HepG2 (cell line): Measurements from ENCODE around the gene PGS1. TPM values are rescaled to one million over a fixed set of nuclear protein-coding genes. Genes with fewer than 3 reads are reported as not detected.
A peak's percentile ranks its signal among the peaks of the same experiment; 100 is the strongest.

ENCODE experiments used
- EHMT2 ChIP-seq: fragments of 200-600 bp; sonication (generic); IDR thresholded peaks from 2 replicates; pipeline ENCODE4 v1.7.0; 2017; ENCODE audit warnings: antibody characterized with exemption, low read depth, low read length, borderline replicate concordance
- FOXA3 ChIP-seq: IDR thresholded peaks from 2 replicates; pipeline ENCODE4 v1.6.1; 2016; ENCODE audit warnings: missing genetic modification reagents, missing compliant biosample characterization
- GATAD1 ChIP-seq: IDR thresholded peaks from 2 replicates; pipeline ENCODE4 v1.6.1; 2016; ENCODE audit warnings: missing genetic modification reagents, missing compliant biosample characterization
- HMG20A ChIP-seq: IDR thresholded peaks from 2 replicates; pipeline ENCODE4 v1.6.1; 2016; ENCODE audit warnings: borderline replicate concordance
- IKZF5 ChIP-seq: IDR thresholded peaks from 2 replicates; pipeline ENCODE4 v1.6.1; 2018; ENCODE audit warnings: missing genetic modification reagents, mild to moderate bottlenecking, missing compliant biosample characterization
- KLF16 ChIP-seq, 2 experiments: sonication (generic) in 1 of 2; formaldehyde crosslinking in 1 of 2; IDR thresholded peaks; 2 replicates each; pipeline versions ENCODE4 v1.6.1 to v1.8.0; 2016 to 2023; ENCODE audit warnings: missing genetic modification reagents in 2 of 2, missing compliant biosample characterization in 1 of 2
- NONO ChIP-seq, 2 experiments: fragments of 450-650 bp in 1 of 2; sonication (generic) in 1 of 2; formaldehyde crosslinking in 1 of 2; IDR thresholded peaks in 1 of 2; conservative IDR thresholded peaks in 1 of 2; 2 replicates each; pipeline versions ENCODE4 v1.6.1 to v1.8.0; 2017 to 2022; ENCODE audit warnings: mild to moderate bottlenecking in 1 of 2, missing genetic modification reagents in 1 of 2, moderate library complexity in 1 of 2
- POLR2AphosphoS5 ChIP-seq: IDR thresholded peaks from 2 replicates; pipeline ENCODE4 v1.6.1; 2012; ENCODE audit warnings: low read depth, low read length
- POLR2G ChIP-seq: fragments of 200-400 bp; formaldehyde crosslinking; IDR thresholded peaks from 2 replicates; pipeline ENCODE4 v1.6.1; 2018; ENCODE audit warnings: mild to moderate bottlenecking, low read depth, low read length, moderate library complexity
- RBFOX2 ChIP-seq: fragments of 200-400 bp; formaldehyde crosslinking; IDR thresholded peaks from 2 replicates; pipeline ENCODE4 v1.6.1; 2017; ENCODE audit warnings: low read depth, mild to moderate bottlenecking, low read length
- RNF2 ChIP-seq: fragments of 450-650 bp; conservative IDR thresholded peaks from 2 replicates; pipeline ENCODE4 v1.6.1; 2016; ENCODE audit warnings: low read depth
- SAP130 ChIP-seq: IDR thresholded peaks from 2 replicates; pipeline ENCODE4 v1.6.1; 2016; ENCODE audit warnings: low read depth
- SP1 ChIP-seq, 2 experiments: fragments of 450-650 bp in 1 of 2; sonication (generic) in 1 of 2; formaldehyde crosslinking in 1 of 2; IDR thresholded peaks; 2 replicates each; pipeline versions ENCODE4 v1.4.0 to v1.6.1; 2016 to 2020; ENCODE audit warnings: missing genetic modification reagents in 1 of 2
- TAF1 ChIP-seq: sonication (generic); formaldehyde crosslinking; IDR thresholded peaks from 2 replicates; pipeline ENCODE4 v1.4.0; 2020; ENCODE audit warnings: missing genetic modification reagents
- TGIF2 ChIP-seq: IDR thresholded peaks from 2 replicates; pipeline ENCODE4 v1.6.1; 2016; ENCODE audit warnings: control low read depth, missing compliant biosample characterization
- ZMAT3 ChIP-seq: sonication (generic); formaldehyde crosslinking; conservative IDR thresholded peaks from 2 replicates; pipeline ENCODE4 v1.7.0; 2021; ENCODE audit warnings: missing genetic modification reagents
- ZNF138 ChIP-seq: sonication (generic); formaldehyde crosslinking; IDR thresholded peaks from 2 replicates; pipeline ENCODE4 v1.5.0; 2020; ENCODE audit warnings: mild to moderate bottlenecking, low read depth, missing genetic modification reagents
- ZNF496 ChIP-seq: sonication (generic); formaldehyde crosslinking; IDR thresholded peaks from 2 replicates; pipeline ENCODE4 v1.8.1; 2023; ENCODE audit warnings: mild to moderate bottlenecking, moderate library complexity, missing genetic modification reagents; ENCODE audit not compliant: insufficient replicate concordance
- ZNF577 ChIP-seq: sonication (generic); formaldehyde crosslinking; IDR thresholded peaks from 2 replicates; pipeline ENCODE4 v1.4.0; 2020; ENCODE audit warnings: mild to moderate bottlenecking, low read depth, missing genetic modification reagents, borderline replicate concordance
- ZNF589 ChIP-seq: sonication (generic); formaldehyde crosslinking; conservative IDR thresholded peaks from 2 replicates; pipeline ENCODE4 v1.8.0; 2022; ENCODE audit warnings: mild to moderate bottlenecking, moderate library complexity, missing genetic modification reagents
- ZNF761 ChIP-seq: sonication (generic); formaldehyde crosslinking; conservative IDR thresholded peaks from 2 replicates; pipeline ENCODE4 v1.4.0; 2020; ENCODE audit warnings: mild to moderate bottlenecking, missing genetic modification reagents
- polyA plus RNA-seq, 8 experiments: library from polyadenylated mRNA; depleted of rRNA in 3 of 8; stranded (reverse) in 7 of 8; unstranded in 1 of 8; fragments of >200 nt; fragmentation: Illumina TruSeq in 4 of 8; extraction: Trizol in 4 of 8; gene quantifications; 2 replicates each; pipeline versions ENCODE4 v1.2.1 to v1.2.3, GENCODE V29; 2011 to 2016; ENCODE audit warnings: low read depth in 4 of 8, missing spikeins in 1 of 8, mixed read lengths in 1 of 8; ENCODE audit not compliant: insufficient read depth in 1 of 8
- total RNA-seq, 5 experiments: library from RNA; depleted of rRNA; stranded (reverse); fragments of >200 nt; fragmentation: Illumina TruSeq; extraction: Trizol; gene quantifications; 2 replicates each; pipeline ENCODE4 v1.2.3, GENCODE V29; 2016; ENCODE audit warnings: low read depth in 1 of 5
- TF ChIP-seq, protein P1 (sequence below): sonication (generic); formaldehyde crosslinking; conservative IDR thresholded peaks from 2 replicates; pipeline ENCODE4 v1.8.1; 2023; ENCODE audit warnings: missing genetic modification reagents
- TF ChIP-seq, protein P2 (sequence below): IDR thresholded peaks from 2 replicates; pipeline ENCODE4 v1.6.1; 2016; ENCODE audit warnings: low read depth, missing genetic modification reagents, missing compliant biosample characterization

The PGS1 gene
- total and polyA plus RNA-seq, 2 of the 13 experiments (the other 11 are each of a cell fraction or from before 2014, with no cell fraction given): 25.9 to 31.5 TPM

DNA sequence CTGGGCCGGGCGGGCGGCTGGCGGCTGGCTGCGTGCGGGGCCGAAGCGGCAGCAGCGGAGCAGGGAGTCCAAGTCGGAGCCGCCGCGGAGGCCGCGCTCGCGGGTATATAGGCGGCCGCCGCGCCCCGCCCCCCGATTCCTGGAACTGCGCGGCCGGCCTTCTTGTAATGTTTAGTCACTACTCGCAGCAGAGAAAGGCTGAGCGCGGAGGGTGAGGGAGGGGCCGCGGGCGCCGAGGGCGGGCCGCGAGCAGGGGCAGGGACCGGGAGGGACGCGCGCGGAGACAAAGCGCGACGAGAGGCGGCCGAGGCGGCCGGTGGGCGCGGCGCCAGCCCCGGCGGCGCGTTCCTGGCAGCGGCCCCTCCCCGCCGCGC, 18.5 kb upstream of the PGS1 start, which contains the start of gene SOCS3 (continued):
- TF ChIP-seq ZNF138 (no peak), TGIF2 (CRISPR knock-in tag) (0 out of 2 replicates have a peak, but pooled peaks have one; percentile 50), ZNF761 (CRISPR knock-in tag) (no peak), IKZF5 (0 out of 2 replicates have a peak, but pooled peaks have one; percentile 31), KLF16 (CRISPR knock-in tag; IDR thresholded peaks at IDR 0.05) (peak in 1 of 2 experiments; percentile 86; a peak in 2 of 4 replicates), FOXA3 (CRISPR knock-in tag) (peak; percentile 56; the same call in 1 of the 2 replicates), ZMAT3 (0 out of 2 replicates have a peak, but pooled peaks have one; percentile 1), GATAD1 (peak; percentile 33; the same call in 1 of the 2 replicates), RNF2 (peak; percentile 24; the same call in 1 of the 2 replicates), ZNF577 (no peak), TAF1 (CRISPR knock-in tag) (0 out of 2 replicates have a peak, but pooled peaks have one; percentile 35), EHMT2 (no peak), ZNF589 (CRISPR knock-in tag) (0 out of 2 replicates have a peak, but pooled peaks have one; percentile 20), NONO (IDR thresholded peaks at IDR 0.05) (no peak), NONO (CRISPR knock-in tag; conservative IDR thresholded peaks at IDR 0.05) (0 out of 2 replicates have a peak, but pooled peaks have one; percentile 11), POLR2AphosphoS5 (no peak), RBFOX2 (peak; percentile 79), SP1 (IDR thresholded peaks at IDR 0.05) (no peak), SP1 (CRISPR knock-in tag; IDR thresholded peaks at IDR 0.05) (peak; percentile 63; the same call in 1 of the 2 replicates), POLR2G (peak; percentile 79), HMG20A (CRISPR knock-in tag) (peak; percentile 26; the same call in 1 of the 2 replicates), SAP130 (CRISPR knock-in tag) (peak; percentile 83), ZNF496 (CRISPR knock-in tag) (no peak)
- TF ChIP-seq, protein P1, sequence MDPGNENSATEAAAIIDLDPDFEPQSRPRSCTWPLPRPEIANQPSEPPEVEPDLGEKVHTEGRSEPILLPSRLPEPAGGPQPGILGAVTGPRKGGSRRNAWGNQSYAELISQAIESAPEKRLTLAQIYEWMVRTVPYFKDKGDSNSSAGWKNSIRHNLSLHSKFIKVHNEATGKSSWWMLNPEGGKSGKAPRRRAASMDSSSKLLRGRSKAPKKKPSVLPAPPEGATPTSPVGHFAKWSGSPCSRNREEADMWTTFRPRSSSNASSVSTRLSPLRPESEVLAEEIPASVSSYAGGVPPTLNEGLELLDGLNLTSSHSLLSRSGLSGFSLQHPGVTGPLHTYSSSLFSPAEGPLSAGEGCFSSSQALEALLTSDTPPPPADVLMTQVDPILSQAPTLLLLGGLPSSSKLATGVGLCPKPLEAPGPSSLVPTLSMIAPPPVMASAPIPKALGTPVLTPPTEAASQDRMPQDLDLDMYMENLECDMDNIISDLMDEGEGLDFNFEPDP (CRISPR knock-in tag): no peak
- TF ChIP-seq, protein P2, sequence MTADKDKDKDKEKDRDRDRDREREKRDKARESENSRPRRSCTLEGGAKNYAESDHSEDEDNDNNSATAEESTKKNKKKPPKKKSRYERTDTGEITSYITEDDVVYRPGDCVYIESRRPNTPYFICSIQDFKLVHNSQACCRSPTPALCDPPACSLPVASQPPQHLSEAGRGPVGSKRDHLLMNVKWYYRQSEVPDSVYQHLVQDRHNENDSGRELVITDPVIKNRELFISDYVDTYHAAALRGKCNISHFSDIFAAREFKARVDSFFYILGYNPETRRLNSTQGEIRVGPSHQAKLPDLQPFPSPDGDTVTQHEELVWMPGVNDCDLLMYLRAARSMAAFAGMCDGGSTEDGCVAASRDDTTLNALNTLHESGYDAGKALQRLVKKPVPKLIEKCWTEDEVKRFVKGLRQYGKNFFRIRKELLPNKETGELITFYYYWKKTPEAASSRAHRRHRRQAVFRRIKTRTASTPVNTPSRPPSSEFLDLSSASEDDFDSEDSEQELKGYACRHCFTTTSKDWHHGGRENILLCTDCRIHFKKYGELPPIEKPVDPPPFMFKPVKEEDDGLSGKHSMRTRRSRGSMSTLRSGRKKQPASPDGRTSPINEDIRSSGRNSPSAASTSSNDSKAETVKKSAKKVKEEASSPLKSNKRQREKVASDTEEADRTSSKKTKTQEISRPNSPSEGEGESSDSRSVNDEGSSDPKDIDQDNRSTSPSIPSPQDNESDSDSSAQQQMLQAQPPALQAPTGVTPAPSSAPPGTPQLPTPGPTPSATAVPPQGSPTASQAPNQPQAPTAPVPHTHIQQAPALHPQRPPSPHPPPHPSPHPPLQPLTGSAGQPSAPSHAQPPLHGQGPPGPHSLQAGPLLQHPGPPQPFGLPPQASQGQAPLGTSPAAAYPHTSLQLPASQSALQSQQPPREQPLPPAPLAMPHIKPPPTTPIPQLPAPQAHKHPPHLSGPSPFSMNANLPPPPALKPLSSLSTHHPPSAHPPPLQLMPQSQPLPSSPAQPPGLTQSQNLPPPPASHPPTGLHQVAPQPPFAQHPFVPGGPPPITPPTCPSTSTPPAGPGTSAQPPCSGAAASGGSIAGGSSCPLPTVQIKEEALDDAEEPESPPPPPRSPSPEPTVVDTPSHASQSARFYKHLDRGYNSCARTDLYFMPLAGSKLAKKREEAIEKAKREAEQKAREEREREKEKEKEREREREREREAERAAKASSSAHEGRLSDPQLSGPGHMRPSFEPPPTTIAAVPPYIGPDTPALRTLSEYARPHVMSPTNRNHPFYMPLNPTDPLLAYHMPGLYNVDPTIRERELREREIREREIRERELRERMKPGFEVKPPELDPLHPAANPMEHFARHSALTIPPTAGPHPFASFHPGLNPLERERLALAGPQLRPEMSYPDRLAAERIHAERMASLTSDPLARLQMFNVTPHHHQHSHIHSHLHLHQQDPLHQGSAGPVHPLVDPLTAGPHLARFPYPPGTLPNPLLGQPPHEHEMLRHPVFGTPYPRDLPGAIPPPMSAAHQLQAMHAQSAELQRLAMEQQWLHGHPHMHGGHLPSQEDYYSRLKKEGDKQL (CRISPR knock-in tag): 0 out of 2 replicates have a peak, but pooled peaks have one; percentile 13
